ENCODE measurements around the gene NTN1. TPM values are rescaled to one million over a fixed set of nuclear protein-coding genes. Genes with fewer than 3 reads are reported as not detected.

Gene NTN1
- total RNA-seq, 1 experiment from 2014 or later = 1.2 TPM

GRCh38 chr17:9218064-9218635 is 196.8 kb downstream of the NTN1 start:
- no peaks in the 10 kb centered on the region for H3K79me1 ChIP-seq (ENCODE audit: insufficient read depth, low read depth, low read length, poor library complexity, severe bottlenecking)
- no peaks in the 10 kb centered on the region for H3K79me2 ChIP-seq (ENCODE audit: insufficient read depth, low read length)
- H3K27ac ChIP-seq (ENCODE audit: insufficient read length, low read depth, low read length) = no peak overlapping the region
- H2BK20ac ChIP-seq (ENCODE audit: low read depth, low read length, poor library complexity, severe bottlenecking) = no peak overlapping the region
- no peak overlapping the region for H3K4ac ChIP-seq (ENCODE audit: low read depth, low read length)
- H4K91ac ChIP-seq (ENCODE audit: insufficient read length, low read depth, low read length) = no peak overlapping the region
- no peak overlapping the region for H2BK5ac ChIP-seq (ENCODE audit: insufficient read length, low read length)
- no peak overlapping the region for H2BK12ac ChIP-seq (ENCODE audit: insufficient read length, low read depth, low read length)
- WGBS (ENCODE audit: extremely low coverage, insufficient read length, low lambda C conversion rate) = no CpG with 5 or more reads among the region's 8 CpGs
- H2AK5ac ChIP-seq (ENCODE audit: insufficient read length, low read length) = no peak overlapping the region
- H4K20me1 ChIP-seq (ENCODE audit: control insufficient read depth, insufficient read depth, insufficient read length) = no peaks in the 10 kb centered on the region
- H3T11ph ChIP-seq (ENCODE audit: low read length) = no peak overlapping the region
- H3K27me3 ChIP-seq (ENCODE audit: insufficient read depth, low read length) = no peaks in the 10 kb centered on the region
- DNase-seq = no peak
- no peak overlapping the region for H3K56ac ChIP-seq (ENCODE audit: insufficient read length, low read depth, low read length)
- H3K23me2 ChIP-seq (ENCODE audit: insufficient read length, low read depth, low read length, poor library complexity, severe bottlenecking) = no peaks in the 10 kb centered on the region
- no peak overlapping the region for H2AFZ ChIP-seq (ENCODE audit: low read length)
- no peaks in the 10 kb centered on the region for H3K9me3 ChIP-seq (ENCODE audit: control insufficient read depth, low read depth, low read length)
- no peak overlapping the region for H3K9ac ChIP-seq (ENCODE audit: extremely low read depth, insufficient read length, low read length)
- H3K4me2 ChIP-seq (ENCODE audit: insufficient read depth, insufficient read length, low read length) = no peak overlapping the region
- H3K4me1 Mint-ChIP-seq = peaks cover 33 to 34% of the 10 kb centered on the region in 2 experiments
- H3K36me3 Mint-ChIP-seq (ENCODE audit: insufficient read depth in 1 of 3, low read depth in 3 of 3) = peaks cover 1 to 16% (median 14%) of the 10 kb centered on the region in 3 experiments; a peak in 6 of 7 replicates
- peaks cover 15 to 17% of the 10 kb centered on the region in 2 experiments for H3K9me3 Mint-ChIP-seq
- no peak overlapping the region for H3K18ac ChIP-seq (ENCODE audit: insufficient read length, low read depth, low read length)
- H3K4me3 Mint-ChIP-seq = no peak overlapping the region
- no peak overlapping the region for H3K27ac Mint-ChIP-seq
- peaks cover 7% of the 10 kb centered on the region for H3K27me3 Mint-ChIP-seq (ENCODE audit: low read depth)
- H4K8ac ChIP-seq (replicated peaks; ENCODE audit: insufficient read length, low read depth, low read length) = no peak overlapping the region
- no peak overlapping the region for H2BK15ac ChIP-seq (ENCODE audit: low read depth, low read length)
- no peak overlapping the region for H2BK120ac ChIP-seq (ENCODE audit: low read depth, low read length, poor library complexity, severe bottlenecking)
- no peak overlapping the region for H3K23ac ChIP-seq (ENCODE audit: insufficient read length, low read depth, low read length)
- H3K14ac ChIP-seq (ENCODE audit: insufficient read depth, low read length) = peak overlapping the region; percentile 41; the same call in 1 of the 2 replicates
- no peak overlapping the region for H4K5ac ChIP-seq (ENCODE audit: insufficient read length, low read depth, low read length)
- no peaks in the 10 kb centered on the region for H3K4me1 ChIP-seq (ENCODE audit: insufficient read depth, low read length)
- no peak for TF ChIP-seq CTCF (conservative IDR thresholded peaks at IDR 0.05)
